GM13976 (cell line): Measurements from ENCODE around the gene SLC51B.
A peak's percentile ranks its signal among the peaks of the same experiment; 100 is the strongest.

Experiments used
- DNase-seq: peaks from one replicate; pipeline ENCODE4 v3.0.0; 2012; ENCODE audit warnings: low spot score
- in situ Hi-C: fragments of 300-500 bp; cut with MboI; formaldehyde crosslinking; loops from one replicate; pipeline ENCODE4 v1.12.0; 2022; ENCODE audit warnings: low sequenced_read_pairs, mixed read lengths, inconsistent platforms; ENCODE audit not compliant: unreplicated experiment
- TF ChIP-seq, protein P1 (sequence below): IDR thresholded peaks from 2 replicates; pipeline ENCODE4 v1.5.1; 2012; ENCODE audit warnings: borderline replicate concordance, mild to moderate bottlenecking; ENCODE audit not compliant: insufficient read depth; ENCODE audit errors: extremely low read depth, missing control alignments, control extremely low read depth

SLC51B gene

DNA sequence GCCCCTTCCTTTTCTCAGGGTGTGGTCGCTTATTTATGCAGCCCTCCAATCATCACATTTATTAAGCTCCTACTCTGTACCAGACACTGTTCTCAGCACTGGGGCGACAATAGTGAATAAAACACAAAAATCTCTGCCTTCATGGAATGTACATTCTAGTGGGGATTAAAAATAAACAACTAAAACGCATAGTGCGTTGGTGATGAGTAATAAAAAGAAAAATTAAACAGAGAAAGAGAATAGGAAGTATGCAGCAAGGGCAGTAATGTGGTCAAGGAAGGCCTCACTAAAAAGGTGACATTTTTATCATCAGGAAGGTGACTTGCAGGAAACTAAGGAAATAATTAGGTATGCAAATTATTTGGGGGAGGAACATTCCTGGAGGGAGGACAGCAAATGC is 5.1 kb downstream of the SLC51B start:
- TF ChIP-seq, protein P1, sequence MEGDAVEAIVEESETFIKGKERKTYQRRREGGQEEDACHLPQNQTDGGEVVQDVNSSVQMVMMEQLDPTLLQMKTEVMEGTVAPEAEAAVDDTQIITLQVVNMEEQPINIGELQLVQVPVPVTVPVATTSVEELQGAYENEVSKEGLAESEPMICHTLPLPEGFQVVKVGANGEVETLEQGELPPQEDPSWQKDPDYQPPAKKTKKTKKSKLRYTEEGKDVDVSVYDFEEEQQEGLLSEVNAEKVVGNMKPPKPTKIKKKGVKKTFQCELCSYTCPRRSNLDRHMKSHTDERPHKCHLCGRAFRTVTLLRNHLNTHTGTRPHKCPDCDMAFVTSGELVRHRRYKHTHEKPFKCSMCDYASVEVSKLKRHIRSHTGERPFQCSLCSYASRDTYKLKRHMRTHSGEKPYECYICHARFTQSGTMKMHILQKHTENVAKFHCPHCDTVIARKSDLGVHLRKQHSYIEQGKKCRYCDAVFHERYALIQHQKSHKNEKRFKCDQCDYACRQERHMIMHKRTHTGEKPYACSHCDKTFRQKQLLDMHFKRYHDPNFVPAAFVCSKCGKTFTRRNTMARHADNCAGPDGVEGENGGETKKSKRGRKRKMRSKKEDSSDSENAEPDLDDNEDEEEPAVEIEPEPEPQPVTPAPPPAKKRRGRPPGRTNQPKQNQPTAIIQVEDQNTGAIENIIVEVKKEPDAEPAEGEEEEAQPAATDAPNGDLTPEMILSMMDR: no peak
- DNase-seq: no peak
- in situ Hi-C loops: no loop called here

DNA sequence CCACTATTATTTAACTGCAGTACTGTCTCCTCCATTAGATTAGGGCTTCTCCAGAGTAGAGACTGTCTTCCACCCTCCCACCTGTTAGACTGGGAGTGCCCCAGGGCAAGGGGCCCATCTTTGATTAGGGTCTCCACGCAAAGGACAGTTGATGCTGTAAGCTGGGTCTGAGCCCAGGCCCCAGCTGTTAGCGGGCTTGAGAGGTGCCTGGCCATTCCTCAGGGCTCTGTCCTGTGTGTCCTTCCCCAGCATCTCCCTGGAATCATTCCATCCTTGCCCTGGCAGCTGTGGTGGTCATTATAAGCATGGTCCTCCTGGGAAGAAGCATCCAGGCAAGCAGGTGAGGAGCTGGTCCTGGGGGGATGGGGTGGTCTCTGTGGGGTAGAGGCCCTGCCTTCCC is 6.1 kb downstream of the SLC51B start:
- in situ Hi-C loops: no loop called here
- TF ChIP-seq, protein P1: no peak
- DNase-seq: no peak

DNA sequence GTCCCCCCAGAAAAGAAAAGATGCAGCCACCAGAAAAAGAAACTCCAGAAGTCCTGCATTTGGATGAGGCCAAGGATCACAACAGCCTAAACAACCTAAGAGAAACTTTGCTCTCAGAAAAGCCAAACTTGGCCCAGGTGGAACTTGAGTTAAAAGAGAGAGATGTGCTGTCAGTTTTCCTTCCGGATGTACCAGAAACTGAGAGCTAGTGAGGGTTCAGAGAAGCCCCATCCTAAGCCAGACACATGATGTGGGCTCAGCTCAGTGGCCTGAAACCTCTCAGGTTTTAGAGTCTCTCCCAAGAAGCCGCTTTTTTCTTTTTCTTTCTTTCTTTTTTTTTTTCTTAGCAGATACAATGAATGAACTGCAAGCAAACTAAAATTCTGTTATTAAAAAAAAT is 7.8 kb downstream of the SLC51B start:
- in situ Hi-C loops: no loop called here
- no peak for DNase-seq
- TF ChIP-seq, protein P1: no peak

DNA sequence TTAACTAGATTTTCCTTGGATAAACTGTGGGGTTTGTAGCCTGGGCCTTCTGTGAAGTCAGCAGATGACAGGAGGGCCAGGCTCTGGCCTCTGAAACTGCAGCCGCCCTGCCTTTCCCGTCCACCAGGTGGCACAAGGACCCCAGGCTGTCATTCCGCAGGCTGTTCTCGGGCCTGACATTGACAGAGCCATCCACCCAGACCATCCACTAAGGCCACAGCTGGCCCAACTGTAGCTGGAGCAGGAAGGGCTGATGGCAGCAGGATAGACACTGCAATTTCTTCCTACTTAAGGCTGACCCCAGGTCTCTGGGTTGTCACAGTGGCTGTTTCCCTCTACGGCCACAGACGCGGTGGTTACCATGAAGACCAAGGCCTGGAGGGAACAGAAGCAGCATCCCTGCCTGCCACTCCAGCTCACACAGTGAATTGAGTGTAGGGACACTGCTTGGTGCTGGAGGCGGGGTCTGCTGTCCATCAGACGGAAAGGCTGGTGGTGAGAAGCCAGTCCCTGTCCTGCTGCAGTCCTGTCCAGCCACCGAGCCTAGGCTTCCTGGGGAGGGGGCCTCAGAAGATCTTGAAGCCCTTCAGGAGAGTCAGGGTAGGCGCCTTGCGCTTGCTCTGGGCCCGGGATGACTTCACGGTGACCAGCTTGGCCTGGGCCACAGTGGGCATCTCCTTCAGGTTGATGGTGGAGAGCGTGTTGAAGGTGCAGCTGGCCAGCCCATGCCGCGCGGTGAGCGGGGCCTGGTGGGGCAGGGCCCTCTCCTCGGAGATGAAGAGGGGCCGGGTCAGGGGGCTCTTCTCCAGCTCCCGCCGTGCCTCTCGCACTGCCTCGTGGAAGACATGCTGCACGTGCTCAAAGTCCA is 9.4 kb downstream of the SLC51B start:
- TF ChIP-seq, protein P1: peak; percentile 80
- DNase-seq: peak; percentile 87
- in situ Hi-C loops: no loop called here

DNA sequence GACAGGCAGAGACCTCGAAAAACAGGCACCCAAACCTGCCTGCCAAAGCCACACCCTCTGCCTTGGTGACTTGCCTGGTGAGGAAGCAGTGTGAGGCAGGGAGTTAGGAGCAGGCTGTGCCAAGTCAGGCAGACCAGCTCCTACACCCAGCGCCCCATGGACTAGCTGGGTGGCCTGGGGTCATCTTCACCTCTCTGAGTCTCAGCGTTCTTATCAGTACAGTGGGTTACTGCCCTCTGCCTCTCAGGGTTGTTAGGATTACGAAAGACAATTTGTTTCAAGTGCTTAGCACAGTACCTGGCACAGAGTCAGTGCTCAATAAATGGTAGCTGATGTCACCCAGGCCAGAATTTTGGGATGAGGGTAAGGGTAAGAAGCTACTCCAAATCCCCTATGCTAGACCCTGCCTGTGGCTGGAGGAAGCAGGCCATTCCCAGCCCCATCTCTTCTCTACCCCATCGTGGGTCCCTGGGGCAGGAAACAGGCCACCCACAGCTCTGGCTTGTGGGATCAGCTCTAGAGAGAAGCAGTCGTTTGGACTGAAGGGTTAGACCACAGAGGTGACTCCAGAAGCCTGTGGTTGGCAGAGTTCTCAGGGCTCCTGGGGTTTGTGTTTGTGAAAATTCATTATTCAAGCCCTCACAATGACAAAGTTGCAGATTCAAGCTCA is 10.1 kb downstream of the SLC51B start:
- in situ Hi-C loops: no loop called here
- DNase-seq: no peak
- TF ChIP-seq, protein P1: no peak

DNA sequence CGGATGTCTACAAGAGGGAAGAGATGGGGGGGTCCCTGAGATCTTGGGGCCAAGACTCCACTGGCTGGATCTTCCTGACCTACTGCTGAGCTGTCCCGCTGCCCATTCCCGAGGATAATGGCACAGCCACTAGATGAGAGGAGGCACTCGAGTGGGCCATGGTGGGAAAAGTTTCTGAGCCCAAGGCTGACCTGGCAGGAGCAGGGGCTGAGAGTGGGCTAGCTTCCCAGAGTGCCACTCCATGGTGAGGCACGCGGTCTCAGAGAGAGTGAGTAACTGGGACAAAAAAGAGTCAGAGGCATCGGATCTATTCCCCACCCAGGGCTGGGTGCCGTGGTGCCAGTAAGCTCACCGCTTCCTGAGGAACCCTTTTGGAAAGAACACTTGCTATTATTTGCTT is 10.9 kb downstream of the SLC51B start:
- TF ChIP-seq, protein P1: no peak
- DNase-seq: no peak
- in situ Hi-C loops: no loop called here
